Loucy (cell line): ENCODE measurements around the gene EPHA2.

Experiments used
- H2AFZ ChIP-seq: fragments of 200-600 bp; sonication (generic); 2 replicates; pipeline ENCODE4 v1.6.0; 2016; ENCODE audit warnings: antibody characterized with exemption, mild to moderate bottlenecking, low read length, moderate library complexity
- H3F3A ChIP-seq: fragments of 200-600 bp; 2 replicates; pipeline ENCODE4 v1.6.0; 2016; ENCODE audit warnings: antibody characterized with exemption, low read depth, mild to moderate bottlenecking
- H3K27me3 ChIP-seq: fragments of 200-600 bp; sonication (generic); 2 replicates; pipeline ENCODE4 v1.6.1; 2014; ENCODE audit warnings: low read length, mild to moderate bottlenecking; ENCODE audit not compliant: insufficient read depth, poor library complexity, severe bottlenecking
- H3K36me3 ChIP-seq: fragments of 200-600 bp; sonication (generic); 2 replicates; pipeline ENCODE4 v1.6.1; 2016; ENCODE audit warnings: low read length; ENCODE audit not compliant: insufficient read depth
- H3K4me1 ChIP-seq: fragments of 200-600 bp; sonication (generic); 2 replicates; pipeline ENCODE4 v1.5.1; 2014; ENCODE audit warnings: low read length, mild to moderate bottlenecking; ENCODE audit not compliant: insufficient read depth, poor library complexity, severe bottlenecking
- H3K4me2 ChIP-seq: fragments of 200-600 bp; sonication (generic); 2 replicates; pipeline ENCODE4 v1.6.0; 2014; ENCODE audit warnings: antibody characterized with exemption, low read length, low read depth, mild to moderate bottlenecking; ENCODE audit not compliant: poor library complexity, severe bottlenecking
- H3K4me3 ChIP-seq: fragments of 200-600 bp; sonication (generic); 2 replicates; pipeline ENCODE4 v1.5.1; 2014; ENCODE audit warnings: low read length, mild to moderate bottlenecking, mixed read lengths; ENCODE audit not compliant: poor library complexity, severe bottlenecking
- H3K79me2 ChIP-seq: fragments of 200-600 bp; sonication (generic); 2 replicates; pipeline ENCODE4 v1.6.1; 2014; ENCODE audit warnings: low read length; ENCODE audit not compliant: insufficient read depth
- H3K9ac ChIP-seq: fragments of 200-600 bp; sonication (generic); 2 replicates; pipeline ENCODE4 v1.6.0; 2014; ENCODE audit warnings: mild to moderate bottlenecking, low read depth, low read length, moderate library complexity; ENCODE audit not compliant: poor library complexity, severe bottlenecking
- H3K9me2 ChIP-seq: fragments of 200-600 bp; sonication (generic); replicated peaks from 2 replicates; pipeline ENCODE4 v1.6.1; 2016; ENCODE audit warnings: low read depth, low read length, mixed read lengths
- H3K9me3 ChIP-seq: fragments of 200-600 bp; sonication (generic); 2 replicates; pipeline ENCODE4 v1.6.1; 2014; ENCODE audit warnings: mild to moderate bottlenecking, antibody characterized with exemption, low read length, low read depth; ENCODE audit not compliant: insufficient read depth
- H4K20me1 ChIP-seq: fragments of 200-600 bp; sonication (generic); 2 replicates; pipeline ENCODE4 v1.6.0; 2014; ENCODE audit warnings: antibody characterized with exemption, low read length, mild to moderate bottlenecking; ENCODE audit not compliant: insufficient read depth, poor library complexity, severe bottlenecking
- EZH2phosphoT487 ChIP-seq: fragments of 200-600 bp; IDR thresholded peaks from 2 replicates; pipeline ENCODE4 v1.6.1; 2018; ENCODE audit warnings: antibody characterized with exemption, mild to moderate bottlenecking, moderate library complexity, borderline replicate concordance
- TF ChIP-seq, protein P1 (sequence below): fragments of 200-600 bp; sonication (generic); conservative IDR thresholded peaks from 2 replicates; pipeline ENCODE4 v1.5.1; 2014; ENCODE audit warnings: mild to moderate bottlenecking, antibody characterized with exemption, low read length

Gene EPHA2

DNA sequence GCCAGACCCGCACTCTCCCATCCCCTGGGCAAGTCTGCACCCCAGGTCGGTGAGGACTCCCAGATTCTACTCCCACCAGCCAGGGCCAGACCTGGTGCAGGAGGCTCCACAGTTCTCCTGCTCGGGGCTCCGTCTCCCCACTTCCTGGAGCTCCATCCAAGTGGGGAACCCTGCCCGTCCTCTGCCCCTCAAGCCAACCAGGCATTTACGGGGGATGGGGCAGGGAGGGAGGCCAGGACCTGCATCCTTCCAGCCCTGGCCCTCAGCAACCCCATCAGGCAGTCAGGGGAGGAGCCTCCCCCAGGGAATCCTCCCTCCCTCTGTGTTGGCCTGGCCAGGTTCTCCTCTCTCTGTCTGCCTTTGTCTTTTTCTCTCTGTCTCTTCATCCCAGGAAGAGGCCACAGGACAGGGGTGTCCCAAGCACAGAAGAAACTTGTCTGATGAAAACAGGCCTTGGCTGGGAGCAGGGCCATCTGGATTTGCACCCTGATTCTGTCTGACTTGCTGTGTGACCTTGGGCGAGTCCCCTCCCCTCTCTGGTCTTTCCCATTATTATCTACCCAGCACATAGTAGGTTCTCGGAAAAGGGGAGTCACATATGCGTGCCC is 18.5 kb upstream of the EPHA2 start:
- Histone ChIP-seq H3K9me3 (no peaks in the 10 kb centered on the region), H3K79me2 (no peaks in the 10 kb centered on the region), H3K36me3 (no peaks in the 10 kb centered on the region), H3K9ac (no peak overlapping the region), H3K4me3 (no peak overlapping the region), H3F3A (no peaks in the 10 kb centered on the region), H3K9me2 (no peaks in the 10 kb centered on the region), H4K20me1 (no peaks in the 10 kb centered on the region), H2AFZ (no peak overlapping the region), H3K4me2 (no peak overlapping the region), H3K4me1 (no peaks in the 10 kb centered on the region), H3K27me3 (no peaks in the 10 kb centered on the region)
- TF ChIP-seq EZH2phosphoT487: no peak
- TF ChIP-seq, protein P1, sequence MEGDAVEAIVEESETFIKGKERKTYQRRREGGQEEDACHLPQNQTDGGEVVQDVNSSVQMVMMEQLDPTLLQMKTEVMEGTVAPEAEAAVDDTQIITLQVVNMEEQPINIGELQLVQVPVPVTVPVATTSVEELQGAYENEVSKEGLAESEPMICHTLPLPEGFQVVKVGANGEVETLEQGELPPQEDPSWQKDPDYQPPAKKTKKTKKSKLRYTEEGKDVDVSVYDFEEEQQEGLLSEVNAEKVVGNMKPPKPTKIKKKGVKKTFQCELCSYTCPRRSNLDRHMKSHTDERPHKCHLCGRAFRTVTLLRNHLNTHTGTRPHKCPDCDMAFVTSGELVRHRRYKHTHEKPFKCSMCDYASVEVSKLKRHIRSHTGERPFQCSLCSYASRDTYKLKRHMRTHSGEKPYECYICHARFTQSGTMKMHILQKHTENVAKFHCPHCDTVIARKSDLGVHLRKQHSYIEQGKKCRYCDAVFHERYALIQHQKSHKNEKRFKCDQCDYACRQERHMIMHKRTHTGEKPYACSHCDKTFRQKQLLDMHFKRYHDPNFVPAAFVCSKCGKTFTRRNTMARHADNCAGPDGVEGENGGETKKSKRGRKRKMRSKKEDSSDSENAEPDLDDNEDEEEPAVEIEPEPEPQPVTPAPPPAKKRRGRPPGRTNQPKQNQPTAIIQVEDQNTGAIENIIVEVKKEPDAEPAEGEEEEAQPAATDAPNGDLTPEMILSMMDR: no peak

DNA sequence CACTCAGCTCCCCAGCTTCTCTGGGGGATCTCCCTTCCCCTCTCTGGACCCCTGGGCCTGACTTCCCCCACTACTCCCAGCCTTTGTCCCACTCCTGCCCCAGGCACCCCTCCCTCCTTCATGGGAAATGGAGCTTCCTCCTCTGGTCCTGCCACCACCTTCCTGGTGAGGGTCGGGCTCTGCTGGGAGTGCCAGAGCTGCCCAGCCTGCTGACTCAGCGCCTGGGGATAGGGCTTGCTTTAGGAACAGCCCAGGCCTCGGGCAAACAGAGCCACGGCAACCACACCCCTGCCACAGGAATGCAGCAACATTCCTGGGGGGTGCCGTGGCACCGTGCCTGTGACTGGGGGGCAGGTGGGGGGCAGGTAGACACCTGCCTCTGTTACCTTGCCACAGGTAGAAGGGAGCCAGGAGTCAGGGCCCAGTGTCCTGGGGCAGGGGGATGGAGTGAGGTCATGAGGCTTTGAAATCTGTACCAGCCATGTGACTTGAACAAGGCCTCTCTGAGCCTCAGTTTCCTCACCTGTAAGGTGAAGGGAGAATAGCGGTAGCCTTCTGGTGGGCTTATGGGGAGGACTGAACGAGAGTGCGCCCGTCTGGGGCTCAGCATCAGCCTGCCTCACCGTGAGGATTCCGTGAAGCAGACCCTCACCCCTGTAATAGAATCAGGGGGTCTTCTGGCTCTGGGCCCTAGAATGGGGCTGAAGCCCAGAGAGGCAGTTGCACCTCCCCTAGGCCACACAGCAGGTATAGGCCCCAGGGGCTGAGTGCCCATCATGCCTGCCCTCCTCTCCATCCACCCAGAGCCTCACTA is 17.8 kb upstream of the EPHA2 start:
- H3K4me2 ChIP-seq: no peak overlapping the region
- H3K9ac ChIP-seq: no peak overlapping the region
- no peak overlapping the region for H2AFZ ChIP-seq
- H4K20me1 ChIP-seq: no peaks in the 10 kb centered on the region
- no peak overlapping the region for H3K4me3 ChIP-seq
- no peaks in the 10 kb centered on the region for H3K9me3 ChIP-seq
- no peaks in the 10 kb centered on the region for H3K9me2 ChIP-seq
- H3F3A ChIP-seq: no peaks in the 10 kb centered on the region
- TF ChIP-seq, protein P1: no peak
- TF ChIP-seq EZH2phosphoT487: no peak
- H3K36me3 ChIP-seq: no peaks in the 10 kb centered on the region
- H3K79me2 ChIP-seq: no peaks in the 10 kb centered on the region
- no peaks in the 10 kb centered on the region for H3K4me1 ChIP-seq
- no peaks in the 10 kb centered on the region for H3K27me3 ChIP-seq

- H2AFZ ChIP-seq: no peak overlapping the region
- H3K4me3 ChIP-seq: no peak overlapping the region
- H3K27me3 ChIP-seq: no peaks in the 10 kb centered on the region
- no peaks in the 10 kb centered on the region for H3K79me2 ChIP-seq
- no peaks in the 10 kb centered on the region for H3F3A ChIP-seq
- H3K9ac ChIP-seq: no peak overlapping the region
- no peaks in the 10 kb centered on the region for H4K20me1 ChIP-seq
- H3K4me2 ChIP-seq: no peak overlapping the region
- H3K36me3 ChIP-seq: no peaks in the 10 kb centered on the region
- no peaks in the 10 kb centered on the region for H3K9me2 ChIP-seq
- no peaks in the 10 kb centered on the region for H3K4me1 ChIP-seq
- no peaks in the 10 kb centered on the region for H3K9me3 ChIP-seq
- TF ChIP-seq, protein P1: no peak
Measured at GRCh38 chr1:16172964-16173446, 17.1 kb upstream of the EPHA2 start.
